ENCODE results near the gene SERPINA6.

Gene SERPINA6

GRCh38 chr14:94332587-94332986 lies 9.5 kb upstream of the SERPINA6 start:
- Histone ChIP-seq H3K27ac (ENCODE audit: low read length) (no peak overlapping the region), H3K36me3 (ENCODE audit: insufficient read depth, low read length) (no peaks in the 10 kb centered on the region), H3K4me3 (ENCODE audit: low read depth in 1 of 2, low read length in 2 of 2) (no peak overlapping the region), H4K20me1 (ENCODE audit: insufficient read depth, low read length) (no peaks in the 10 kb centered on the region), H2AFZ (ENCODE audit: low read depth, low read length) (no peak overlapping the region), H3K27me3 (ENCODE audit: insufficient read depth, low read length, poor library complexity) (peaks cover 2% of the 10 kb centered on the region), H3K4me1 (ENCODE audit: insufficient read depth, low read length) (no peaks in the 10 kb centered on the region), H3K9ac (ENCODE audit: low read depth, low read length) (no peak overlapping the region), H3K4me2 (ENCODE audit: insufficient read depth, low read length) (no peak overlapping the region), H3K9me3 (ENCODE audit: insufficient read depth, low read length, severe bottlenecking) (no peaks in the 10 kb centered on the region), H3K79me2 (ENCODE audit: insufficient read depth, low read length) (no peaks in the 10 kb centered on the region)
- TF ChIP-seq CTCF (IDR thresholded peaks at IDR 0.05; ENCODE audit: borderline replicate concordance, extremely low read depth, low read length, poor library complexity, severe bottlenecking) (no peak), EZH2 (IDR thresholded peaks at IDR 0.05; ENCODE audit: borderline replicate concordance, low read depth, low read length, severe bottlenecking) (no peak)
- DNase-seq: no peak
- no peak for ATAC-seq (ENCODE audit: insufficient read depth, low read depth)

- H3K9me3 ChIP-seq (ENCODE audit: insufficient read depth, low read length, severe bottlenecking): no peaks in the 10 kb centered on the region
- H3K4me3 ChIP-seq (ENCODE audit: low read depth in 1 of 2, low read length in 2 of 2): no peak overlapping the region
- no peaks in the 10 kb centered on the region for H4K20me1 ChIP-seq (ENCODE audit: insufficient read depth, low read length)
- H2AFZ ChIP-seq (ENCODE audit: low read depth, low read length): no peak overlapping the region
- DNase-seq (no peak), ATAC-seq (ENCODE audit: insufficient read depth, low read depth) (no peak)
- H3K36me3 ChIP-seq (ENCODE audit: insufficient read depth, low read length): no peaks in the 10 kb centered on the region
- no peaks in the 10 kb centered on the region for H3K79me2 ChIP-seq (ENCODE audit: insufficient read depth, low read length)
- H3K4me1 ChIP-seq (ENCODE audit: insufficient read depth, low read length): no peaks in the 10 kb centered on the region
- H3K27me3 ChIP-seq (ENCODE audit: insufficient read depth, low read length, poor library complexity): peaks cover 2% of the 10 kb centered on the region
- no peak overlapping the region for H3K4me2 ChIP-seq (ENCODE audit: insufficient read depth, low read length)
- H3K27ac ChIP-seq (ENCODE audit: low read length): no peak overlapping the region
- no peak overlapping the region for H3K9ac ChIP-seq (ENCODE audit: low read depth, low read length)
- TF ChIP-seq CTCF (IDR thresholded peaks at IDR 0.05; ENCODE audit: borderline replicate concordance, extremely low read depth, low read length, poor library complexity, severe bottlenecking): no peak
- no peak for TF ChIP-seq EZH2 (IDR thresholded peaks at IDR 0.05; ENCODE audit: borderline replicate concordance, low read depth, low read length, severe bottlenecking)
Observed at GRCh38 chr14:94332063-94332583, 9.0 kb upstream of the SERPINA6 start.

GRCh38 chr14:94331462-94331861 lies 8.3 kb upstream of the SERPINA6 start:
- Histone ChIP-seq H3K36me3 (ENCODE audit: insufficient read depth, low read length) (no peaks in the 10 kb centered on the region), H3K79me2 (ENCODE audit: insufficient read depth, low read length) (no peaks in the 10 kb centered on the region), H3K27me3 (ENCODE audit: insufficient read depth, low read length, poor library complexity) (peaks cover 2% of the 10 kb centered on the region), H4K20me1 (ENCODE audit: insufficient read depth, low read length) (no peaks in the 10 kb centered on the region), H3K4me2 (ENCODE audit: insufficient read depth, low read length) (no peak overlapping the region), H3K4me3 (ENCODE audit: low read depth in 1 of 2, low read length in 2 of 2) (no peak overlapping the region), H2AFZ (ENCODE audit: low read depth, low read length) (no peak overlapping the region), H3K27ac (ENCODE audit: low read length) (no peak overlapping the region), H3K9me3 (ENCODE audit: insufficient read depth, low read length, severe bottlenecking) (no peaks in the 10 kb centered on the region), H3K9ac (ENCODE audit: low read depth, low read length) (no peak overlapping the region), H3K4me1 (ENCODE audit: insufficient read depth, low read length) (no peaks in the 10 kb centered on the region)
- no peak for ATAC-seq (ENCODE audit: insufficient read depth, low read depth)
- DNase-seq: no peak
- no peak for TF ChIP-seq EZH2 (IDR thresholded peaks at IDR 0.05; ENCODE audit: borderline replicate concordance, low read depth, low read length, severe bottlenecking)
- TF ChIP-seq CTCF (IDR thresholded peaks at IDR 0.05; ENCODE audit: borderline replicate concordance, extremely low read depth, low read length, poor library complexity, severe bottlenecking): no peak

GRCh38 chr14:94330857-94331256 lies 7.7 kb upstream of the SERPINA6 start:
- DNase-seq (no peak), ATAC-seq (ENCODE audit: insufficient read depth, low read depth) (no peak)
- Histone ChIP-seq H3K27ac (ENCODE audit: low read length) (no peak overlapping the region), H3K79me2 (ENCODE audit: insufficient read depth, low read length) (no peaks in the 10 kb centered on the region), H3K36me3 (ENCODE audit: insufficient read depth, low read length) (no peaks in the 10 kb centered on the region), H3K9me3 (ENCODE audit: insufficient read depth, low read length, severe bottlenecking) (no peaks in the 10 kb centered on the region), H3K4me1 (ENCODE audit: insufficient read depth, low read length) (no peaks in the 10 kb centered on the region), H3K4me2 (ENCODE audit: insufficient read depth, low read length) (no peak overlapping the region), H4K20me1 (ENCODE audit: insufficient read depth, low read length) (no peaks in the 10 kb centered on the region), H2AFZ (ENCODE audit: low read depth, low read length) (no peak overlapping the region), H3K27me3 (ENCODE audit: insufficient read depth, low read length, poor library complexity) (peaks cover 1% of the 10 kb centered on the region), H3K9ac (ENCODE audit: low read depth, low read length) (no peak overlapping the region), H3K4me3 (ENCODE audit: low read depth in 1 of 2, low read length in 2 of 2) (no peak overlapping the region)
- no peak for TF ChIP-seq EZH2 (IDR thresholded peaks at IDR 0.05; ENCODE audit: borderline replicate concordance, low read depth, low read length, severe bottlenecking)
- TF ChIP-seq CTCF (IDR thresholded peaks at IDR 0.05; ENCODE audit: borderline replicate concordance, extremely low read depth, low read length, poor library complexity, severe bottlenecking): no peak

Data from DND-41 (cell line).